ENCODE measurements around the gene SUB1.
"Not testable (repeated sequence)": the region's sequence is repeated elsewhere in the genome, so short reads cannot be mapped to it uniquely, and the experiment has no call there.

The SUB1 gene

GRCh38 chr5:32600054-32600622, 14.8 kb downstream of the SUB1 start:
- peak; percentile 79 for DNase-seq (ENCODE audit: low spot score)

DNA sequence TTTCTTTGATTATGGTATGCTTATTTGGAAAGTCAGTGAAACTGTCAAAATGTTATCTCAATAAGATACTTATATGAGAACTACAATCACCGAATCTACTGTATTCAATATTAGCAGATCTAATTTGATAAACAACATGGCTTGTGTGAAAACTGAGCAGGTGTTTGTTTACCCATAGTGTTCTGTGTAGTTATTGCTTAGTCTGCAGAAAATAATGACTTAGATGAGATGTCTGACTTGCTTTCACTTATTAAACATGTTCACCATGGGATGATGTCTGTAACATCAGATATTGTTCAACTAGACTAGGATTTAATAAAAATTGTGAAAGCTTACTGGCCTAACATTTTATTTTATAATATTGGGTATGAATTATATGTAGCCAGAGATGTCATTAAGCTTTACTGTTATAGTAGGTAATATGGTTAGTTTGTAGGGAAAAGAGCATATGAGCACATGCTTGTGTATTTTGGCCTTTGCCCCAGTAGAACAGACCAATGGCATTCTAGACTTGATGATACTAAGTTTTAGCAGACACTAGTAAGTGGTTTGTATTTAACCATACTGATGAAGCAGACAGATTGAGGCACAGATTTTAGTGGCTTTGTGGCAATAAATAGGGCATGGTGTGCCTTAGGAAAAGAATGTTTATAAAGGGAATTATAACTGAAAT, 16.4 kb downstream of the SUB1 start:
- no peak for DNase-seq (ENCODE audit: low spot score)

DNA sequence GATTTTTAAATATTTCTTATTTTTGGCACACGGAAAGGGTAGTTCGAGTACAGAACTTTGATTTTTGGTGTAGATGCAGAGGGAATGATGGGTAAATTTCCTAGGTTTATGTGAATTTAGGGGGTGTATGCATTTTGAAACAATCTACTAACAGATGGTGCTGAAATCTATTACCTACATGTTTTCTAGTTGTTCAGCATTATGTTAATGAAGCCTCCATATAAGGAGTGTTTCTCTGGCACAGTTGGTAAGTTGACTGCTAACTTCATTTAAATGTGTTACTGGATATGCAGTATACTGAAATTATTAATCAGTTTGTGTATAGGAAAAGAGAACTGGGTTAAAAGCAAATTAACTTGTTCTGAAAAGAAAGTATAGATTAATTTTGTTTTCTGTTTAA, 17.5 kb downstream of the SUB1 start:
- DNase-seq (ENCODE audit: low spot score) = no peak

GRCh38 chr5:32604800-32605765, 19.7 kb downstream of the SUB1 start:
- no peak for DNase-seq (ENCODE audit: low spot score)

DNA sequence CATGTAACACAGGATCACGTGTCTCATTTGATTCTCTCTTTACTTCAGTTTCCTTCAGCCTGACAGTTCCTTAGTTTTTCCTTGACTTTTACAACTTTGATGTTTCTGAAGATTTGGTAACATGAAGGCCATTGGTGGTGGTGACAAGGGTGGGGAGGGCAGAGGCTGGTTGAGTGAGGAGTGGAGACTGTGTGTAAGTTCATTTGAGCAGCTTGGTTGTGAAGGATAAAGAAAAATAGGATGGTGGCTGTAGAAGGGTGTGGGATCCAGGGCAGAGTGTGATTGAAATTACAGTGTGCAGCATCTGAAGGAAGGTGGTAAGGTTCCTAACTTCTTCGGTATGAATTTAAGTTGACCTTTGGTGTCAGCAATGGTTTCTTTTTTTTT, 20.4 kb downstream of the SUB1 start:
- DNase-seq (ENCODE audit: low spot score) = no peak

GRCh38 chr5:32612134-32612888, 27.0 kb downstream of the SUB1 start:
- DNase-seq (ENCODE audit: low spot score) = no peak

GRCh38 chr5:32613050-32613672, 27.8 kb downstream of the SUB1 start:
- peak; percentile 78 for DNase-seq (ENCODE audit: low spot score)

DNA sequence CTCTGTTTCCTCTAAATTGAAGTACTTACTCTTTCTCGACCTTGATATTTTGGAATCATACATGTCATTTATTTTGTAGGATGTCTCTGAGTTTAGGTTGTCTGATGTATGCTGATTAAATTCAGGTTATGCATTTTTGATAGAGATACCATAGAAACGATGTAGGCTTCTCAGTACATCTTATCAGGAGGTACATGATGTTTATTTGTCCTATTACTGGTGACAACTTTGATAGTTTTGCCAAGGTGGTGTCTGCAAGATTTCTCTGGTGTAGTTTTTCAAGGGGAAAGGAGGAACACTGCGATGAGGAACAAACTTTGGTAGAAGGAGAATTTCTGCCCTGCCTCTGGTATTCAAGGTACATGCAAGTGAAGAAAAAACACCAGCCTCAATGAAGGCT, 29.9 kb downstream of the SUB1 start:
- no peak for DNase-seq (ENCODE audit: low spot score)

GRCh38 chr5:32618962-32619361, 33.6 kb downstream of the SUB1 start:
- DNase-seq (ENCODE audit: low spot score) = no peak

DNA sequence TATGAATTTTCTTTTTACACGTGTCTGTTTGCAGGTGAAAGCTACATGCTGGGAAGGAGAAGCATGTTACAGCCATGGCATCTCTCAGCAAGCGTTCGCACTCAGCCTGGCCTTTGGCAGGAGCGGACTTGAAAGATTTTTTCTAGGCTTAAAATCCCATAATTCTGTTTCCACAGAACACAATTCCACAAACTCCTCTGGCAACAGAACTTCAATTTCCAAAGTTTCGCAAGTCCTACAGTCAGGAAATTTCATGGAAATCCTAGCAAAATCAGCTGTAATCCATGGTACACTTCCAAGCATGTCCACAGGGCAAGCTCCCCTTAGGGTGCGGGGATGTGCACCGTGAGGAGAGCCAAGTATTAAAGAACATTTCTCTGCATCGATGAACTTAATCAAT, 35.9 kb downstream of the SUB1 start:
- no peak for DNase-seq (ENCODE audit: low spot score)

GRCh38 chr5:32625106-32625505, 39.7 kb downstream of the SUB1 start:
- no peak for DNase-seq (ENCODE audit: low spot score)

DNA sequence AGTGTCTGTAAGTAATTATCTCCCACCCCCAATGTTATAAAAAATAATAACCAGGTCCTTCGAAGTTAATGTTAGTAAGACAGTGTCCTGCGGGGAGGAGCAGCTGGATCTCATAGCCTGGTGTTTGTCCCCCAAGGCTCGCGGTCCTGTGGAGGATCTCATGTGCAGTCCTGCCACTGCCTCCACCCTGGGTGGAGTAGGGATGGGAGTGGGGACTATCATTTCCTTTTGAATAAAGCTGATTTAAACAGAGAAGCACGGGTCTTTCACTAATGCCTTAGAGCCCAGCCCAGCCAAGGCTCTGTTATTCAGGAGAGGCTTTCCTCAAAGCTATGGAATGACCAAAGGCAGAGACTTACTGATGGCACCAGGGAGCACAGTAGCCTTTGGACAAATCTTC, 40.2 kb downstream of the SUB1 start:
- DNase-seq (ENCODE audit: low spot score) = no peak

DNA sequence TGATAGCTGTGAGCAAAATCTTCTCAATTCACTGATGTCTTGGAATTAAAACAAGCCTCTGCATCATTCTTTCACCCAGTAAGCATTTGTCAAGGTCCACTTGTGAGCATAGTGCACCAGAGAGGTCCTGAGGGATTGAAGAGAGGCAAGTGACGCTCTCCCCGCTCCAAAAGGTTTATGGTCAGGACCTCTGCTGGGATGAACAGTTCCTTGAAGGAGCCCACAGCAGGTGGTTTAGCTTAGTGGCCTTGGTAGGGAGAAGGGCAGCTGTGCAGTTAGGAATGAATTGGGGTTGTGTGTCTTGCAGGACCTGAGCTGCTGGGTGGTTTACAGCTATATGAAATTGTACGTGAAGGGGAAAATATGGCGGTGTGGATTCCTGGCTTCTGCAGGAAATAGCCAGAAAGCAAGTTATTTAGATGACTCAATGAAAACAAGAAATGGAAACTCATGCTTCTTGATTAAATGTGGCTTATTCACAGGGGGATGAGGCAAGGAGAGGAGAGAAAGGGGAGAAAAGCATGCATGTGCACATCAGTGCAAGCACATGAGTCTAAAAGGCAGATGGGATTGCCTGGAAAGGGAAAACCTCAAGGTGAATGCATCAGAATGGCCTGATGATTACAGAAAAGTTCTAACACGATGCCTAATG, 42.0 kb downstream of the SUB1 start:
- DNase-seq (ENCODE audit: low spot score) = no peak

- DNase-seq (ENCODE audit: low spot score) = no peak
Observed at GRCh38 chr5:32628049-32628844, 42.9 kb downstream of the SUB1 start.

- no peak for DNase-seq (ENCODE audit: low spot score)
Observed at GRCh38 chr5:32630867-32631491, 45.6 kb downstream of the SUB1 start.

DNA sequence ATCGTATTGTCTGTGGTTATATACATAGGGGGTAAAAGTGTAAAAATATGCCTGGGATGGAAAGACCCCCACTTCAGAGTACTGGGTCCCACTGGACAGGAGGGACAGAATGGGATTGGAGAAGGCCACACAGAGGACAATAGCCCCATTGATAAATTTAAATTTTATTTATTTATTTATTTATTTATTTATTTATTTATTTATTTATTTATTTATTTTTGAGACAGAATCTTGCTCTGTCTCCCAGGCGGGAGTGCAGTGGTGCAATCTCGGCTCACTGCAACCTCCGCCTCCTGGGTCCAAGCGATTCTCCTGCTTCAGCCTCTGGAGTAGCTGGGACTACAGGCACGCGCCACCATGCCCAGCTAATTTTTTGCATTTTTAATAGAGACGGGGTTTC, 47.7 kb downstream of the SUB1 start:
- DNase-seq (ENCODE audit: low spot score) = not testable (repeated sequence)

DNA sequence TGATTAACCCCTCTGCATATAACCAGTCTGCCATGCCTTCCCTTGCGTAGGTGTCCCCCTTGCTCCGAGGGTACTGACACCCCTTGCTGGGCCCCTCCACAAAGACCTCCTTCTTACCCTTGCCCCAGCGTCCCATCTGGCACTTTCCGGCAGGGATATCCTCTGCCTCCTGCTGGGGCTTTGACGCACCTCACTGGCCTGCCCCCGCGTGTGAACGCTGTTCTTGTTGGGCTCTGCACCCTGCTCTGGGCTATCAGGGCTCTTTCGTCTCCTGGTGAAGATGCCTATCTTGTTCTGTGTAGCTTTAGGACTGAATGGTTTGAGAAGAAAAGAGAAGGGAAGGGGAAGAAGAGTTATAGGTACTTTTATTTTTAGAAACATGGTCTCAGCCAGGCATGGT, 53.0 kb downstream of the SUB1 start:
- no peak for DNase-seq (ENCODE audit: low spot score)

GRCh38 chr5:32639943-32640342, 54.6 kb downstream of the SUB1 start:
- no peak for DNase-seq (ENCODE audit: low spot score)

- no peak for DNase-seq (ENCODE audit: low spot score)
Observed at GRCh38 chr5:32642276-32643002, 57.1 kb downstream of the SUB1 start.

Data from AG08396 (cell line).